Inferior parietal cortex (tissue), 1 donor: ENCODE measurements around the gene C9orf43.
"Not testable (repeated sequence)": the region's sequence is repeated elsewhere in the genome, so short reads cannot be mapped to it uniquely, and the experiment has no call there.

Source experiments
- DNase-seq: peaks from one replicate; pipeline ENCODE4 v3.0.0-alpha.2; 2016; ENCODE audit errors: extremely low spot score

The C9orf43 gene, protein sequence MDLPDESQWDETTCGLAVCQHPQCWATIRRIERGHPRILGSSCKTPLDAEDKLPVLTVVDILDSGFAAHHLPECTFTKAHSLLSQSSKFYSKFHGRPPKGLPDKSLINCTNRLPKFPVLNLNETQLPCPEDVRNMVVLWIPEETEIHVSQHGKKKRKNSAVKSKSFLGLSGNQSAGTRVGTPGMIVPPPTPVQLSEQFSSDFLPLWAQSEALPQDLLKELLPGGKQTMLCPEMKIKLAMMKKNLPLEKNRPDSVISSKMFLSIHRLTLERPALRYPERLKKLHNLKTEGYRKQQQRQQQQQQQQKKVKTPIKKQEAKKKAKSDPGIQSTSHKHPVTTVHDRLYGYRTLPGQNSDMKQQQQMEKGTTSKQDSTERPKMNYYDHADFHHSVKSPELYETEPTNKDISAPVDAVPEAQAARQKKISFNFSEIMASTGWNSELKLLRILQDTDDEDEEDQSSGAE

DNA sequence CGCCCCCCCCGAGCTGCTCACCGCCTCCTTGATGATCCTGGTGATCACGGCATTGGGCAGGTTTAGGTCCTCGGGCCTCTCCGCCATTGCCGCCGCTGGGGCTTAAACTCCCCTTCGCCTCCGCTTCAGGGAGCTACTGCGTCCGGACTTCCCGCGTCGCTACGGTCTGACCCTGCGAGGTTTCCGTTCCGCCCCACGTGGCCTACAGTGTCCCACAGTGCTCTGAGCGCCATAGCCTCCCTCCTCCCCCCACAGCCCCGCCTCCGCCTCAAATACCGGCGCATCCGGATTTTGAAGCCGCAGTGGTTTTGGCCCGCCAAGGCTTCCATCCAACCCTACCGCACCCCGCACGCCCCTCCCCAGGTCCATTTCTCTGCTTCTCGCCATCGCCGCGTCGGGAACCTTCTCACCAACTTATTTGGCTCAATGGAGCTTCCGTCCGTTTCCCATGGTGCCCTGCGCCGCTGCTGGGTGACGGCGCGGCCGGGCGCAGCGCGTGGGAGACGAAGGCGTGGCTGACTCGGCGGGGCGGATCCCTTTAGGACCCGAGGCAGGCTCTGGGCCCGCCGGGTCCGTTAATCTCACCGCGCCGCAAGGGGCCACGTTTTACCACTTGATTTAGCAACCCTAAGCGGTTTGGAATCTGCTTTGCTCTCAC lies at the start of gene C9orf43, which contains the start of gene POLE3:
TSS of gene C9orf43 (plus strand) at position 541 of the 658 bp plus-strand sequence. CDS start 2,747 bp downstream, outside the sequence.
TSS of gene POLE3 (minus strand) at position 469 of the 658 bp plus-strand sequence. CDS start at position 87, 382 bp downstream.
- peak; percentile 95 for DNase-seq

DNA sequence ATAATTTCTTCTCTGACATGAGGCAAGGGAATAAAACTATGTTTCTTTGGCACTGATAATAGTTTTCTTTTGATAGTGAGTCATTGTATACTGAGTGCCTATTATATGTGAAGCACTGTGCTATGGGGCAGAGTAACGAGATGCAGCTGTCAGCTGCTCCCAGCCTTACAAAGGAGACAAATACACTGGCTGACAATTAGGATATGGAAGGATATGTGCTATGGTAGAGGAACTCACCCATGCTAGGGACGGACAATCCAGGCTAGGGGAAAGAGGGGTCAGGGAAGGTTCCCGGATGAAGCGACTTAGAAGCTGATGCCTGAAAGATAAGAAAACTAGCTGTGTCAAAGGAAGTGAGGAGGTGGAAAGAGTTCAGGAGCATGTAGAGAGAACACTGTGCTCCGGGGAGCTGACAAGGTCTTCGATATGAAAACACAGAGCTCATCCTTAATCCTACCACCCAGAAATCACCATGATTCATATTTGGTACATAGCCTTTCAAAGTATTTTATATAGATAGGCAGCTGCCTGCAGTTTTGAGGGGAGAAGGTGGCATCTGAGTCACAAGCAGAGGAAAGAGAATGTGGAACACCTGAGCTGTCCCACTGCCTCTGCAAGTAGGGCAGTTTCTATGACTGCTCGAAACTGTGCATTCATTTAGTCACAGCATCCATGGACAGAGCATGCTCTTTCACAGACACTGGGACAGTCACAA lies 49.1 kb upstream of the C9orf43 start:
- DNase-seq, result no peak

DNA sequence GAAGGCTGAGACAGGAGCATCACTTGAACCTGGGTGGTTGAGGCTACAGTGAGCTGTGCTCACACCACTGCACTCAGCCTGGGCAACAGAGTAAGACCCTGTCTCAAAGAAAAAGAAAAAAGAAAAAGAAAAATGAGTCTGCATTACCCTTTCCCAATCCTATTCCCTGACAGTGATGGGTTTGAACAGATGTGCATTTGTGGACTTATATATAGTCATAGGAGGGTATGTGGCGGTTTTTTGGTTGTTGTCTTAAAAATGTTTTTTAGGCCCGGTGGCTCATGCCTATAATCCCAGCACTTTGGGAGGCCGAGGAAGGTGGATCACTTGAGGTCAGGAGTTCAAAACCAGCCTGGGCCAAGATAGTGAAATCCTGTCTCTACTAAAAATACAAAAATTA lies 47.2 kb upstream of the C9orf43 start:
- no peak for DNase-seq

DNA sequence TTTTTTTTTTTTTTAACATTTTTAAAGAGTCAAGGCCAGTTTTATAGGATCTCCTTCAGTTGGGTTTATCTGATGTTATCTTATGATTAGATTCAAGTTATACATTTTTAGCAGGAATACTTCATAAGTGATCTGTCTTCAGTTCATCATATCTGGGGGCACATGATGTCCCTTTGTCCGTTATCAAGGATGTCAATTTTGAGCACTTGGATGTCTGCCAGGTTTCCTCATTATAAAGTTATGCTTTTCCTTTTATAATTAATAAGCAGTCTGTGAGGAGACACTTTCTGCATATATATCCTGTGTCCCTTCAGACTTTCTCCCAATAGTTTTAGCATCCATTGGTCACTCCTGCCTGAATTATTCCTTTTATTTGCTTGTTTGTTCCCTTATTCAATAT lies 45.6 kb upstream of the C9orf43 start:
- DNase-seq, result no peak

DNA sequence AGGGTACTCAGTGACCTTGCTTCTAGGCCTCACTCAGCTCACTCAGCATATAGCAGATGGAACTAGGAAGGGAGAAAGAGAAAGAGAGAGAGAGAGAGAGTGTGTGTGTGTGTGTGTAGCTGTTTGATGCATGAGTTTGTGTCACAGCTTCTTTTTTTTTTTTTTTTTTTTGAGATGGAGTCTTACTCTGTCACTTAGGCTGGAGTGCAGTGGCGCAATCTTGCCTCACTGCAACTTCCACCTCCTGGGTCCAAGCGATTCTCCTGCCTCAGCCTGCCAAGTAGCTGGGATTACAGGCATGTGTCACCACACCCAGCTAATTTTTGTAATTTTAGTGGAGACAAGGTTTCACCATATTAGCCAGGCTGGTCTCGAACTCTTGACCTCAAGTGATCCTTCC lies 44.9 kb upstream of the C9orf43 start:
- not testable (repeated sequence) for DNase-seq

DNA sequence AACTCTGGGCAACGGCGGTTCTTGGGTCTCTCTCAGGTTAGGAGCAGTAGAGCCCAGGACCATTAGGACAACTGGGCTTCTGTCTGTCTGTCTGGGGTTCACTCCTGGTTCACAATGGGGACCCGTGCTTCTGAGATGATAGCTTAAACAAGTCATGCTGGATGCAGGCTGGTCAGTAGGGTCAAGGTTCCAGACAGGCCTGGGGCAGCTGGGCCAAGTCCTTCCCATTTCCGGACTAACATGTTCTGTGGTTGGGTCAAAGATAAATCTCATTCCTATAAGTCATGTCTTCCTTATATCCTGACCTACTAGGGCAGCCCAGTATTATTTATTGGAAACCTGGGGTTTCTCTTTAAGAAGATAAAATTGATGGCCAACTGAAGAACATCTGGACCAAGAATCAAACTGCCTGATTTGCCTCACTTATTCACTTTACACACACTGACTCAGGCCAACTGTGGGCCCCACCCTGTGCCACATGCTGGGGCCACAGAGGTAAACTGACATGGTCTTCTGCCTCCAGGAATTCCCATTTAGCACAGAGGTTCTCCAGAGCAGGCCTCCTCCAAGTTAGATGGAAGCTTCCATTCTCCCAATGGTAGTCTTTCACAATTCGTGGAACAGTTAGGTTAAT lies 42.1 kb upstream of the C9orf43 start:
- no peak for DNase-seq

DNA sequence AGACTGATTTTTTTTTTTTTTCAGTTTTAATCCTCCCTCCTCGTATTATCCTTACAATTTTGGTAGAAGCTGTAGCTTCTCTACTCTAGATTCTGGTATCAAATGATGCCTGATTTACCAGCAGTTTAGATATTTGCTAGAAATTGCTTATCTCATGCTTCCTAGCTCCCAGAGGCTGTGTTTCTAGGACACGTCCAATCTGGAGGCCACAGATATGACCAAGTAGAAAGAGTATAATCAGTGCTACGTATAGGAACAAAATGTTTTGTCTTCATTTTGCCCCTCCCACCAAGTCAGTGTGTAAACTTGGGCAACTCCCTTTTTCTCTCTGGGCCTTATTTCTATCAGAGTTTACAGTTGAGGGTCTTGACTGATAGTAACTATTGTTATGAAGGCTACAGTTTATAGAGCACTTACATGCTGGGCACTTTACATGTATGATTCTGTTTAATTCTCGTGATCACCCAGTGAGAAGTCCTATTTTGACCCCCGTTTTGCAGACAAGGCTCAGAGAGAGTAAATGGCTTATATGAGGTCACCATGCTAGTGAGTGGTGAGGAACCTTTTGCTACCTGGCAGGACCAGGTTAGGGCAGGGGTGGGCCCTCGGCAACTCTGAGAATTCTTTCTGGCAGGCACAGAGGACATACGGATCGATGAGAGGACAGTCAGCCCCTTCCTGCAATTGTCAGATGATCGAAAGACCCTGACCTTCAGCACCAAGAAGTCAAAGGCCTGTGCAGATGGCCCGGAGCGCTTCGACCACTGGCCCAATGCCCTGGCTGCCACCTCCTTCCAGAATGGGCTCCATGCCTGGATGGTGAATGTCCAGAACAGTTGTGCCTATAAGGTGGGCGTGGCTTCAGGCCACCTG lies 41.3 kb upstream of the C9orf43 start:
- peak; percentile 28 for DNase-seq

DNA sequence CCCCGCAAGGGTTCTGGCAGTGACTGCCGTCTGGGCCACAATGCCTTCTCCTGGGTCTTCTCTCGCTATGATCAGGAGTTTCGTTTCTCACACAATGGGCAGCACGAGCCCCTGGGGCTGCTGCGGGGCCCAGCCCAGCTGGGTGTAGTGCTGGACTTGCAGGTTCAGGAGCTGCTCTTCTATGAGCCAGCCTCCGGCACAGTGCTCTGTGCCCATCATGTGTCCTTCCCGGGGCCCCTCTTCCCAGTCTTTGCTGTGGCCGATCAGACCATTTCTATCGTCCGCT lies 40.7 kb upstream of the C9orf43 start:
- DNase-seq, result no peak

DNA sequence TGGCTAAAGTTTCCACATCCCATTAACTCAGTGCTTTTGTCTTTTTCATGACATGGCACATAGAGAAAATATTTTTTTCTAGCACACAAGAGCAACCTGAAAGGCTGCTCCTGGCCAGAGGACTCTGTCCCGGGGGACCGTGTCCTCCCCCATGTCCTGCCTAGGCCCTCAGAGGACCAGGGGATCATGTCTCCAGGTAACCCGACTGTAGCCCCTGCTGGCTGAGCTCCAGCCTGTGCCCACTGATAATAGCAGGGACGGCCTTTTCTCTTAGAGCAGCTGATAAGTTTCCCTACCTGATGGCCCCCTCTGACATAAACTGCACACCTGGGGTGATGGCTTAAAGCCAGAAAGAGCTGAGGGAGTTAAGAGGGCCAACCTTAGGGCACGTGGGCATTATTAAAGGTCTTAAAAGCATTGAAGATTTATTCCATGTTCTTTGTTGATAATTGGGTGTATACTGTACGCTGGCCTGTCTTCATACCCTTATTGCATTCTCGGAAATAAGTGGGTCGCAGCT lies 39.7 kb upstream of the C9orf43 start:
- DNase-seq, result no peak

DNA sequence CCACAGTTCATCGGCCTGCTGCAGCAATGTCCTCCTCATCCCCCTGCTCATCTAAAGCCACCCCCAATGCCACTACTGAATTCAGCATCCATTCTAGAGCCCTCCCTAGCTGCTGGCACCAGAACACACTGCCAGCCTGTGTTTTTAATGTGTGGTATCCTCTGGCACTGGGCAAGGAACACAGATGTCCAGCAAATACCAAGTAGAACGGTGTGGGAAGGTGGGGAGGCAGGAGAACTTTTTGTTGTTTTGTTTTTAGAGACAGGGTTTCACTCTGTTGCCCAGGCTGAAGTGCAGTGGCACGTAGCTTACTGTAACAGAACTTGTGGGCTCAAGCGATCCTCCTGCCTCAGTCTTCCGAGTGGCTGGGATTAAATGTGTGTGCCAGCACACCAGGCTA lies 38.5 kb upstream of the C9orf43 start:
- DNase-seq, result no peak

DNA sequence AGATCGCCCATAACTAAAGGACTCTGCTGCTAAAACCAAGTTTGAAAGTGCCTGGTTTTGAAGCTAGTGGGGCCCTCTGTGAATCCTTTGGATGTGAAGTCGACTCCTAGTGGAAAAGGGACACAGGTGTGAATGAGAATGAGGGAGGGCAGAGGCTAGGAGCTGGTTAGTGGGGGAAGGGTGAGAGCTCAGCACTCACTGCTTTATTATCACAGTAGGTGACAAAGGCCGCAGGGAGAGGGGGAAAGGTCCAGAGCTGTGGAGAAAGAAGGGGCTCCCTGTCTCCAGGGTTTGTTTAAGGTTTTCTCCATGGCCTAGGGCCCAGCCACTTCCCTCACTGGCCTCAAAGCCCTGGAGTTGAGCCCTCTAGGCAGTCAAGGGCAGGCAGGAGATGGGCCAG lies 37.3 kb upstream of the C9orf43 start:
- no peak for DNase-seq

DNA sequence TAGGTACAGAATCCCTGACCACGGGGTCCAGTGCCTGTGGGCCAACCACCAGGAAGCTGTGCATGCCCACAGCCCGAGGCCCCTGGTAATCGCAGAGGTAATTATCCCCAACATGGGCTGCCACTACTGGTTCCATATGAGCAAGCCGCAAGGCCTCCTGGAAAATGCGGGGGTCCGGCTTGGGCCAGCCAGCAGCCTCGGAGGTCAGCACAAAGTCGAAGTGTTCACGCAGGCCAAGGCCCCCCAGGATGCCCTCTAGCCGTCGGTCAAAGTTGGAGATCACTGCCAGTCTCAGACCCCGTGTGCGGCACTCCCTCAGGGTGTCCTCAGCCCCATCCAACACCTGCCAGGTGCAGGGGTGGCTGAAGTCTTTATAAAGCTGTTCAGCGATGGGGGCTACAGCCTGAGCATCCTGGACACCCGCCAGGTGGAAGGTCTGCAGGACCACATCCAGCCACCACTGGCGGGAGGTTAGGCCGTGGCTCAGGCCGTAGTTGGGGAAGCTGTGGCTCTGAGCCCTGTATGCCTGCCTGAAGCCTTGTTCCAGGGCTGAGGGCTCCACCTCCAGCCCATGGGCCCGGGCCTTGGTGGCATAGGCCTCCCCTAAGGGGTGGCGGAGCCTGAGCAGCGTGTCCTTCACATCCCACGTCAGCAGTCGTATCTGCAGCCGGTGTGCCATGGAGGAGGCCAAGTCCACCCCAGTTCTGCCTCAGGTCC lies 36.7 kb upstream of the C9orf43 start:
- DNase-seq, result no peak

DNA sequence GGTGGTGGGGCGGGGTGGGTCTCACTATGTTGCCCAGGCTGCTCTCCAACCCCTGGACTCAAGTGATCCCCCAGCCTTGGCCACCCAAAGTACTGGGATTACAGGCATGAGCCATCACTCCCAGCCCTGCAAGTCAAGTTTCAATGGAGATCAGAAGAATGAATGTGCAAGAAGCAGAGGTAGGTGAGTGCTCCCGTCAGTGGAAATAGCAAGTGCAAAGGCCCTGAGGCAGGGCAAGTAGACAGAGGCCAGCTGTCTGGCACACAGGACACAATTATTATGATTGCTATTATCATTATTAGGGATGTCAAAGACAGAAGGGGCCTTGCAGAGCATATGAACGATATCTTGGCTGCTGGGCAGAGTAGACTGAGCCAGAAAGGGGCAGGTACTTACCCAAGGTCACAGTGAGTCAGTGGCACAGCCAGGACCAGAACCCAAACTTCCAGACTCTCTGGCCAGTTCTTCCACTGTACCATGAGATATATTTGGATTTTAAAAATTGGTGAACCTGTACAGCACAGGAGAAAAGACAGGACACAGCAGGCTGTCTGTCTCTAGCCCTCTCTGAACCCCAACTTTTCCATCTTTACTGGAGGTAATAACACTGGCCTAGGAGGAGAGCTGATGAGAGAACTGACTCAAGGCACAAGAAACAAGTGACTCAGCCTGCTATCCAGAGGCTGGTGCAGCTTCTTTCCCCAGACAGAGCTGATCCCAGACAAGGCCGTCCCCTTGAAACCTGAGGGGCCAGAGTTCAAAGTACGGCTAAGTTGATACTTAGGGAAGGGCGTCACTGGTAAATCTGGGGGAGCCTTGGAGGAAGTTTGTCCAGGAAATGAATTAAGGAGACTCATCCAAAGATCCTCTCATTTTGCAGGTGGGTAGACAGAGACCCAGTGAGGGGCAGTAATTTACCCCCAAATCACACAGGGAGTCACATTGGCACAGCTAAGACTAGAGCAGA lies 35.2 kb upstream of the C9orf43 start:
- no peak for DNase-seq

DNA sequence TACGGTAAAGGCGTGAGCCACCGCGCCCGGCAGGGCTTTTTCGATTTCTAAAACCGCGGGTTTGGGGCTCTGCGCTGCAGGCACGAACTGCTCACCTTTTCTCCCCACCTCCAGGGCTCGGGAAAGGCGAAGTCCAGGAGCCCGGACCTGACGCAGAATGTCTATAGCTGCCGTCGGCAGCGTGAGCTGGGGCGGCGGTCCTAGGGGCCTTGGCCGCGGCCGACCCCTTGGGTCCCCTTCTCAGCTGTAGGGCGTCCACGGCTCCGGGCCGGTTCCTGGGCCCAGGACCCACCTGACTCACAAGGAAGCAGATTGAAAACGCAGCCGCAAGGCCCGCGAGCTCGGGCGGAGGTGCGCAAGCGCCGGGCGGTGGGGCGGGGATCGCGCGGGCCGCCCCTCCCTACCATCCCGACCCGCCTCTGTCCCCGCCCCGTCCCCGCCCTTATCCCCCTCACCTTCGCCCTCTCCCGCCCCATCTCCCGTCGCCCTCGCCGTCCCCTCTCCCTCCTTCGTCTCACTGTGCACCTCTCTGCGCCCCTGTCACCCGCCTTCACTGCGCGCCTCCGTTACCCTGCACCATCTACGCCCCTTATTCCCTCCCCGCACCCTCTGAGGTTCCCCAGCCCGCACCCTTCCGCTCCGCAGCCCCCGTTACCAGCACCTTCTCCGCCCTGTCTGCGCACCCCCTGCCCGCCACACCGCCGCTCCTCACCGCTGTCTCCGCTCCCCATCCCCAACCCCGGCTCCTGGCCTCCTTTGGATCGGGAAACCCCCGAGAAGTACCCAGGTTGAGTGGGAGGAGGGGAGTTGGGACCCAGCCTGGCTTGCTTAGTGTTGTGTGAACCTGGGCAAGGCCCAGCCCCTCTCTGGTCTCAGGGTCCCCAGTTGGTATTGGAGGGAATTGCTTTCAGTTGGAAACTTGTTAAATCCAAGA lies 33.6 kb upstream of the C9orf43 start, which contains the start of gene HDHD3:
TSS of gene HDHD3 (minus strand) at position 353 of the 934 bp plus-strand sequence. CDS start 2,632 bp downstream, outside the sequence.
- DNase-seq, result peak; percentile 67

DNA sequence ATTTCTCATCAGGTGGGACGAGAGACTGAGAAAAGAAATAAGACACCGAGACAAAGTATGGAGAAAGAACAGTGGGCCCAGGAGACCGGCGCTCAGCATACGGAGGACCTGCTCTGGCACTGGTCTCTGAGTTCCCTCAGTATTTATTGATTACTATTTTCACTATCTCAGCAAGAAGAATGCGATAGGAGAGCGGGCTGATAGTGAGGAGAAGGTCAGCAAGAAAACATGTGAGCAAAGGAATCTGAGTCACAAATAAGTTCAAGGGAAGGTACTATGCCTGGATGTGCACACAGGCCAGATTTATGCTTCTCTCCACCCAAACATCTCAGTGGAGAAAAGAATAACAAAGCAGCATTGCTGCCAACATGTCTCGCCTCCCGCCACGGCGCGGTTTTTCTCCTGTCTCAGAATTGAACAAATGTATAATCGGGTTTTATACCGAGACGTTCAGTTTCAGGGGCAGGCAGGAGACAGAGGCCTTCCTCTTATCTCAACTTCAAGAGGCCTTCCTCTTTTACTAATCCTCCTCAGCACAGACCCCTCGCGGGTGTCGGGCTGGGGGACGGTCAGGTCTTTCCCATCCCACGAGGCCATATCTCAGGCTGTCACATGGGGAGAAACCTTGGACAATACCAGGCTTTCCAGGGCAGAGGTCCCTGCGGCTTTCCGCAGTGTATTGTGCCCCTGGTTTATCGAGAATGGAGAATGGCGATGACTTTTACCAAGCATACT lies 31.3 kb upstream of the C9orf43 start:
- DNase-seq, result not testable (repeated sequence)

DNA sequence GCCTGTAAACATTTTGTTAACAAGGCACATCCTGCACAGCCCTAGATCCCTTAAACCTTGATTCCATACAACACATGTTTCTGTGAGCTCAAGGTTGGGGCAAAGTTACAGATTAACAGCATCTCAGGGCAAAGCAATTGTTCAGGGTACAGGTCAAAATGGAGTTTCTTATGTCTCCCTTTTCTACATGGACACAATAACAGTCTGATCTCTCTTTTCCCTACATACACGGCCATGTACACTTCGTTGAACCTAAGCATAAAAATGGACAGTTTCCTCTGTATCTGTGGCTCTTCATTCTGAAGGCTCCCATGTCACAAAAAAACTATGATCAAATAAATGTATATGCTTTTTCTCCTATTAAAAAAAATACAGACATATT lies 30.7 kb upstream of the C9orf43 start:
- DNase-seq, result not testable (repeated sequence)

DNA sequence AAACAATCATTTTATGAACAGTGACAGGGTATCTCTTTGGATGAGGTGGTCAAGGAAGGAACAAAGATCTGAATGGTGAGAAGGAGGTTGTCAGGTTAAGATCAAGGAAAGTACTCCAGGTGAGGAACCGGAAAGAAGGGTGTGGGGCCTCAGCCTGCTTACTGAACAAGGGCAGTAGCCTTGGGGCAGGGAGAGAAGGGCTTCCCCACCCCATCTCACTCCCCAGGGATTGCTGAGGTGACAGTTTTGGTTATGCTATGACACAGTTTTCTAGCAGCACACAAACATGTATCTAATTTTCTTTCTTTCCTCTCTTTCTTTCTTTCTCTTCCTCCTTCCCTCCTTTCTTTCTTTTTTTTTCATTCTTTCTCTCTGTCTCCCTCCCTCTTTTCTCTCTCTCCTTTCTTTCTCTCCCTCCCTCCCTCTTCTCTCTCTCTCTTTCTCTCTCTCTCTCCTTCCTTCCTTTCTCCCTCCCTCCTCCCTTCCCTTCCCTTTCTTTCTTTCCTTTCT lies 29.6 kb upstream of the C9orf43 start:
- DNase-seq, result no peak
